ENCODE data around the gene CREBRF.
"Not testable (repeated sequence)": the region's sequence is repeated elsewhere in the genome, so short reads cannot be mapped to it uniquely, and the experiment has no call there.

The CREBRF gene, protein sequence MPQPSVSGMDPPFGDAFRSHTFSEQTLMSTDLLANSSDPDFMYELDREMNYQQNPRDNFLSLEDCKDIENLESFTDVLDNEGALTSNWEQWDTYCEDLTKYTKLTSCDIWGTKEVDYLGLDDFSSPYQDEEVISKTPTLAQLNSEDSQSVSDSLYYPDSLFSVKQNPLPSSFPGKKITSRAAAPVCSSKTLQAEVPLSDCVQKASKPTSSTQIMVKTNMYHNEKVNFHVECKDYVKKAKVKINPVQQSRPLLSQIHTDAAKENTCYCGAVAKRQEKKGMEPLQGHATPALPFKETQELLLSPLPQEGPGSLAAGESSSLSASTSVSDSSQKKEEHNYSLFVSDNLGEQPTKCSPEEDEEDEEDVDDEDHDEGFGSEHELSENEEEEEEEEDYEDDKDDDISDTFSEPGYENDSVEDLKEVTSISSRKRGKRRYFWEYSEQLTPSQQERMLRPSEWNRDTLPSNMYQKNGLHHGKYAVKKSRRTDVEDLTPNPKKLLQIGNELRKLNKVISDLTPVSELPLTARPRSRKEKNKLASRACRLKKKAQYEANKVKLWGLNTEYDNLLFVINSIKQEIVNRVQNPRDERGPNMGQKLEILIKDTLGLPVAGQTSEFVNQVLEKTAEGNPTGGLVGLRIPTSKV

DNA sequence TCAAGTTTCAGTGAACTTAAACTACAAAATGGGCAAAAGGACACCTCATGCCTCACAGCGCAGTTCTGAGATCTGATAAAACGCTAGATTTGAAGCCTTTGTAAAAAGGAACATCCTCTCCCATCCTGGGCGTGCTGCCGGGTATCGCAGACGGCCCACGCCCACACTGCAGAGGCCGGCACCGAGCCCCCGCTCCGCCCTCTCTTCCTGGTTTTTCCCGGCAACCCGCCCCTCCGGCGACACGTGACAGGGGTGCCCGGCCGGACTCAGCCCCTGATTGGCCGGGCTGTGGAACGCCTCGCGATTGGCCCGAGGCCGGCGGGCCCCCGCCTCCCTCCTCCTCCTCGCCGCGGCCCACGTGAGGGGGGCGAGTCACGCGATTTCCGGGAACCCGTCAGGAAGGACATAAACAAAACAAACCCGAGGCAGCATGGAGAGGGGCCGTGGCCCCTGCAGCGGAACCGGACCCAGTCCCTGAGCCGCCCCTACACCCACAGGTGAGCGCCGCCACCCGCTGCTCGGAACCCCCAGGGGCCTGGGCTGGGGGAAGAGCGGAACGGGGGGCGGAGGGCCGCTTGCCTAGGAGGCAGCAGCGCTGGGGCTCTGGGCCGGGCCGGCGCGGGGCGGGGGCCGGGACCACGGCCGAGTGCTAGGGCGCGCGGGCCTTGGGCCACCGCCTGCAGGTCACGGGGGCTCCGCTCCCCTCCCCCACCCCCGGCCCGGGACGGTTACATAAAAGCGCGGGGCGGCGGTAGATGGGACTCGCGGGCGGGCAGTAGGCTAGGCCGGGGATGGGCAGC, at the start of gene CREBRF:
Gene CREBRF, plus strand, starts transcription at position 370 of the 800 bp plus-strand sequence. CDS start 24,424 bp downstream, outside the sequence.
- peak; percentile 89 for DNase-seq (ENCODE audit: low read depth, low spot score)

DNA sequence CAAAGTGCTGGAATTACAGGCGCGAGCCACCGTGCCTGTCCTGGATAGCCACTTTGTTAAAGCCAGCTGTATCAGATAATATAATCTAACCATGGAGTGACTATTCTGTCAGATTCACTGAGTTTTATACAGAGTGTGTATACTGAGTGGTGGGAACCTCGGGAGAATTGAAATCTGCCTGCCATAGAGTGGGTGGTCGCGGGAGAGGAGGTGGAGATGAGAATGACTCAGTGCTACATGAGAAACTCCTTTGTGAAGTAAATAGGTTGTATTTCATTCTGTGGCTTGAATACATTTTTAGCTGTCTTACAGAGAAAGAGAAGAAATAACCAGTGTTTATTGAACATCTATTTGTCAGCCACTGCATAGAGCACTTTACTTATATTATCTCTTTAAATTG, 46.1 kb upstream of the CREBRF start:
- DNase-seq (ENCODE audit: low read depth, low spot score) = no peak

DNA sequence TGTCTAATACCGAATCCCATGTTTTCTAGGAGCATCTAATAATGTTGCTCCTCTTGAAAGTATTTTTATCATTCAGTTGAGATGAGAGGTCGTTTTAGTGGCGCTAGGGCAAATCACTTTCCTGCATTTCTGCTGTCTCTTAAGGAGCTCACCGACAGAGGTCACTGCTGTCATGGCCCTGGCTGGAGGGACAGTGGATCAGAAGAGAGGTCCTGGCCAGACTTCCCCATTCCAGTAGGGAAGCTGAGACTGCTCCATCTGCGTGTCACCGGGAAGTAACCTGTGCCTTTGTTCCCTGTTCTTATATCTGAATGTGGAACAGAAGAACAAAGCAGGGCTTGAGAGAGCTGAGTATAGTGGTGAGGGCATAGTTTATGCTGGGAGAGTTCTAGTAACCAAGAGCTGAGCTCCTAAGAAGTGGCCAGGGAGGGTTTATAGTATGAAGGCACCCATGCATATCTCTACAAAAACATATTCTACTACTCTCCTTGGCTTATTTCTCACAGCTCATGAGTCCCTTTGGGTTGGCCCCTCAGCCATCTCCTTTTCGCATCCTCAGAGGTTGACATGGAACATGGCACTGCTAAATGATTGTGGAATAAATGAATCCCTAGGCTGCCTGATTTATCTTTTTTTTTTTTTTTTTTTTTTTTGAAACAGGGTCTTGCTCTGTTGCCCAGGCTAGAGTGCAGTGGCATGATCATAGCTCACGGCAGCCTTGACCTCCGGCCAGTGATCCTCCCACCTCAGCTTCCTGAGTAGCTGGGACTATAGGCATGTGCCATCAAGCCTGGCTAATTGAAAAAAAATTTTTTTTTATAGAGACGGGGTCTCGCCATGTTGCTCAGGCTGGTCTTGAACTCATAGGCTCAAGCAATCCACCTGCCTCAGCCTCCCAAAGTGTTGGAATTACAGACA, 45.3 kb upstream of the CREBRF start:
- DNase-seq (ENCODE audit: low read depth, low spot score) = no peak

DNA sequence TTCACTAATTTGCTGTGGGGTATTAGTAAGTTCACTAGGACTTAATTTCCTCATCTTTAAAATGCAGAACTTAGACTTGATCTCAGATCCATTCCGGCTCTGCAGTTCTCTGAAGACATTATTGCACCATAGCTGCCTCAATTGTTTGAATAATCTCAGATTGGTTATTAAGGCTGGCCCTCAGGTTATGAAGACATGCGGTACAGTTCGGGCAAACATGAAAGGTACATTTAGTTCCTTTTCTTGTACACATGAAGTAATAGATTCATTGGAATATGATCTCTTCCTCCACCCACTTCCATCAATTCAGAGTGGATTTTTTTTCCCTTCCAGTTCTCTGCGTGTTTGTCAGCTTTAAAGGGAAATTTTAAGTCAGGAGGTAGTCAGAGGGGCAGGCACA, 44.6 kb upstream of the CREBRF start:
- DNase-seq (ENCODE audit: low read depth, low spot score) = no peak

DNA sequence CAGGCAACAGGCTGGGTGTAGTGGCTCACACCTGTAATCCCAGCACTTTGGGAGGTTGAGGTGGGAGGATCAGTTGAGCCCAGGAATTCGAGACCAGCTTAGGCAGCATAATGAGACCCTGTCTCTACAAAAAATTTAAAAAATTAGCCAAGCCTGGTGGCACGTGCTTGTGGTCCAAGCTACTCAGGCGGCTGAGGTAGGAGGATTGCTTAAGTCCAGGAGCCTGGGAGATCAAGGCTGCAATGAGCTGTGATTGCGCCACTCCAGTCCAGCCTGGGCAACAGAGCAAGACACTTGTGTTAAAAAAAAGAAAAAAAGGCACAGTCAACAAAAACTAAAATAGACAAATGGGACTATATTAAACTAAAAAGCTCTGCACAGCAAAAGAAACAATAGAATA, 43.3 kb upstream of the CREBRF start:
- no peak for DNase-seq (ENCODE audit: low read depth, low spot score)

DNA sequence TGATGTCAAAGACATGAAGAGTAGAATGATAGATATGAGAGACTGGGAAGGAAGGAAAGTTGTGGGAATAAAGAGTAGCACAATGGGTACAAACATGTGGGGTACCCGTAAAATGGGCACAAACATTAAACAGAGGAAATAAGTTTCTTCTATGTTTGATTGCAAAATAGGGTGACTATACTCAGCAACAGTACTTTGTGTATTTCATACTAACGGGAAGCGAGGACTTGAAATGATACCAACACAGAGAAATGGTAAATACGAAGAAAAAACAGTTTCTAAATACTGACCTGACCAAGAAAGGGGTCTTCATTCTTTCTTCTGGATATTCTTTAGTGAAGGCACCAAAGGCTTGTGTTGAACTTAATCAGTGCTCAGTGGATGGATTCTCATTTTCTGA, 41.5 kb upstream of the CREBRF start:
- DNase-seq (ENCODE audit: low read depth, low spot score) = no peak

DNA sequence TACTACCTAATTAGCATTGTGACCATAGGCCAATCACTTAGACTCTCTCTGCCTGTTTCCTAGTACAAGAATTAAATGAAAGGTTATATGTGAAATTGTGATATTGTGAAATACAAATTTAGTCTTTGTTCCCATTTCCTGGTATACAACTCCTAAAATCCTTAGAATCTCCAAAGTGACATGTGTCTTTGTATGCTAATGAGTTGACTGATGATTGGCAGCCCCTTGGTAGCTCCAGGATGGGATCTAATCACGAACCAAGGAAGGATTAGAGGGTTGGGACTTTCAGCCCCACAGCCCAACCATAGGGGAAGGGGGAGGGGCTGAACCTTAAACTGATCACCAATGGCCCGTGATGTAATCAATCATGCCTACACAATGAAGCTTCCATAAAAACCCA, 41.0 kb upstream of the CREBRF start:
- DNase-seq (ENCODE audit: low read depth, low spot score) = no peak

DNA sequence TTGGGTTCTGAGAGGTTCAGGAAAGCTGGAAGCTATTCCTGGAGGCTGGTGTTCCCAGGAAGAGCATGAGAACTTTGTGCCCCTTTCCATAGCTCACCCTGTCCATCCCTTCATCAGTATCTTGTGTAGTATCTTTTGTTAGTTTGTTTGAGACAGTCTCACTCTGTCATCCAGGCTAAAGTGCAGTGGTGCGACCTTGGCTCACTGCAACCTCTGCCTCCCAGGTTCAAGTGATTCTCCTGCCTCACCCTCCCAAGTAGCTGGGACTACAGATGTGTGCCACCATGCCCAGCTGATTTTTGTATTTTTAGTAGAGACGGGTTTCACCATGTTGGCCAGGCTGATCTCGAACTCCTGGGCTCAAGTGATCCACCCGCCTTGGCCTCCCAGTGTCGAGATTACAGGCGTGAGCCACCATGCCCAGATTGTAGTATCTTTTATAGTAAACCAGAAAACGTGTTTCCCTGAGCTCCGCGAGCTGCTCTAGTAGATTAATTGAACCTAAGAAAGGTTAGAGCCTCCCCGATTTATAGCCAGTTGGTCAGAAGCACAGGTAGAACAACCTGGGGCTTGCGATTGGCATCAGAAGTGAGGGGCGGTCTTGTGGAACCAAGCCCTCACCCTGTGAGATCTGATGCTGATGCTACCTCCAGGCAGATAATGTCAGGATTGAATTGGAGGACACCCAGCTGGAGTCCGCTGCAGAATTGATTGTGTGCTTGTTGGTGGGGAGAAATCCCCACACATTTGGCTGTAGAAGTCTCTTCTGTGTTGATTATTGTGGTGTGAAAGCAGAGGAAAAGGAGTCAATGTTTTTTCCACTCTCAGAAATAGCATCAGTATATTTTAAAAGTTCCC, 40.3 kb upstream of the CREBRF start:
- no peak for DNase-seq (ENCODE audit: low read depth, low spot score)

DNA sequence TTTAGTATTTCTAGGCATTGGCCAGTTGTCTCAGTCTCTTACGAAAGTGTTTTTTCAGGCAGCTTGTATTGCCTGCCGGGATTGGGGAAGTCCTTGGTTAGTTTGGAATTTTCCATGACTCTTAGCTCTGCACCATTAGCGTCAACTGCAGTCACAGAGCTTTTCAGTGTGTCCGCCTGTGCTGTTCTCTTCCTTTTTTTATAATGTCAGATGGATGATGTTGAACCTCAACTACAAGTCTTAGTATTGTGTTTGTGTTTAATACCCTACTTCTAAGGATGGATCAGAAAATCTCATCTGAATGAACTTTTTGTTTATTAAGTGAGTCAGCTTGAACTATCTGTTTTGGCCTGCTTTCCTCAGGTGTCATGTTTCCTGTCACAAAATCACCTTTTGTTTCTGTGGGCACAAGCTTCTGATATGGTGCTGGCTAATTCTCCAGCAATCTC, 39.5 kb upstream of the CREBRF start:
- DNase-seq (ENCODE audit: low read depth, low spot score) = no peak

DNA sequence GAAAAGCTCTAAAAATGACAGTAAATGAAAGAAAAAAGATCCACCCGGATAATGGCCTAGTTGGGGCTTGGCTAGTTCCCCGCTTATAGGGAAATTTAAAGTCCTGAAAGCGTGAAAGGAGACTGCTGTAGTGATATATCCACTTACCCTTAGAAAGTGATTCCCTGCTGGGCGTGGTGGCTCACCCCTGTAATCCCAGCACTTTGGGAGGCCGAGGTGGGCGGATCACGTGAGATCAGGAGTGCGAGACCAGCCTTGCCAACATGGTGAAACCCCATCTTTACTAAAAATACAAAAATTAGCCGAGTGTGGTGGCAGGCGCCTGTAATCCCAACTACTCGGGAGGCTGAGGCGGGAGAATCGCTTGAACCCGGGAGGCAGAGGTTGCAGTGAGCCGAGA, 39.1 kb upstream of the CREBRF start:
- DNase-seq (ENCODE audit: low read depth, low spot score) = not testable (repeated sequence)

DNA sequence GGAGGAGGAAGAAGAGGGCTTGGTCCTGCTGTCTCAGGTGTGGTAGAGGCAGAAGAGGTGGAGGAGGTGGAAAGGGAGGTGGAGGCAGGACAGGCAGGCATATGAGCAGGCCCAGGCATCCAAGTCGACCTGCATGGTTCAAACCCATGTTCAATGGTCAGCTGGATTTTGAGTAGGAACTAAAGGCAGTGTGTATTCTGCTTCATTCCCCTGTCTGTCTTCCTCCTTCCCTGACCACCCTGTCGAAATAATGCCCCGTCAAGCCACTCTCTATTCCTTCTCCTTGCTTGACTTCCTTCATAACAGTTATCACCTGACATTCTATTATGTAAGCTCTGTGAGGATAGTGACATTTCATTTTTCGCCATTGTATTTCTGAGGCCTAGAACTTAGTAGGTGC, 37.8 kb upstream of the CREBRF start:
- no peak for DNase-seq (ENCODE audit: low read depth, low spot score)

DNA sequence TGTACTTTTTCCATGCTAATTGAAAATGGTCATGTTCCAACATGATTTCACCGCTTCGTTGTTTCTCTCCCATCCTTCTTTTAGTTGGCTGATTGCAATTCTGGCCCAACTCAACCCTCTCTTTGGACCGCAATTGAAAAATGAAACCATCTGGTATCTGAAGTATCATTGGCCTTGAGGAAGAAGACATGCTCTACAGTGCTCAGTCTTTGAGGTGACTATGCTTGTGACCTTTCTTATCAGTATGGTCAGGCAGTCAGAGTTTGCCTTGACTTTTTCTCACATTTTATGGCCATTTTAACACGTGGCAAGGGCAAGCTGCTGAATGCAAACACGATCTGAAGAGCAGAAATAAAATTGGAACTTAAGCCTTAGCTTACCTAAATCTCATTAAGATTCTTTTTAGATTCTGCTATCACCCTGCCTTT, 36.0 kb upstream of the CREBRF start:
- DNase-seq (ENCODE audit: low read depth, low spot score) = no peak

DNA sequence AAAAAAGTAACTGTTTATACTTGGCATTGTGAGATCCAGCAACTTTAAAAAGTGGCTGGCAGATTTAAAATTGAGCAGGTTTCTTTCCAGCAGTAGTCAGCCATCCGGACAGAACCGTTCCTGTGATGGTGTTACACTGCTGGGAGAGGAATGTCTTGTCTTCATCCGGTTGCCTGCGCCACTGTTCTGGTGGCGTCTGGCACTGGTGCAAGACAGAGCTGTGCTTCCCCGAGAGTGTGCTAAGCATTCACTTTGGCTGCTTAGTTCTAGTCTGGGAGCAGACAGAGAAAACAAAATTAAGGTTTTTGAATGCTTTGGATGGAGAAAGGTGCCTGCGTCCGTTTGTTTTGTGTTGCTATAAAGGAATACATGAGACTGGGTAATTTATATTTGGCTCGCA, 35.5 kb upstream of the CREBRF start:
- no peak for DNase-seq (ENCODE audit: low read depth, low spot score)

DNA sequence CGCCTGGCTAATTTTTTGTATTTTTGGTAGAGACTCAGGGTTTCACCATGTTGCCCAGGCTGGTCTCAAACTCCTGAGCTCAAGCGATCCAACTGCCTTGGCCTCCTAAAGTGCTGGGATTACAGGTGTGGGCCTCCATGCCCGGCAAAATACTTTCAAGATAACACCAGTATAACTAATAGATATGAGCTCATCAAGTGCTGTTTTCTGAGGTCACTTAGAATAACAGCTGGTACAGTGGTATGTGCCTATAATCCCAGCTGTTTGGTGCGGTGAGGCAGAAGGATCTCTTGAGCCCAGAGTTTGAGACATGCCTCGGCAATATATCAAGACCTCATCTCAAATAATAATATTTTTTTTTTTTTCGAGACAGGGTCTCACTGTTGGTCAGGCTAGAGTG, 30.5 kb upstream of the CREBRF start:
- DNase-seq (ENCODE audit: low read depth, low spot score) = no peak

DNA sequence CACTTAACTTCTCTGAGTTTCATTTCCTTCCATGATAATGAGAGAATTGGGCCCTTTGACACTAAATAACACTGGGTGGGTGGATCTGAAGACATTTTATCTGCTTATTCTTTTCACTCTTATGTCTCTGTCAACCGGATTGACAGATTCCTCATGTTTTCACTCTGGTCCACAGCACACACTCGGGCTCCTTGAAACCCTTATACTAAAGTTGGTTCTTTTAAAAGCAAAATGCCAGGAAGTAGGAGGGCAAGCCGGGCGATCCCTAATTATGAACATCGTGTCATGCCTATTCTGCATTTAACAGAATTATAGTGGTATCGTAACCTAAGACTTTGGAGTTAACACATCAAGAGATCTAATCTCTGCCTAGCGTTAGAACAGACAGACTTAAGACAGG, 28.2 kb upstream of the CREBRF start:
- no peak for DNase-seq (ENCODE audit: low read depth, low spot score)

DNA sequence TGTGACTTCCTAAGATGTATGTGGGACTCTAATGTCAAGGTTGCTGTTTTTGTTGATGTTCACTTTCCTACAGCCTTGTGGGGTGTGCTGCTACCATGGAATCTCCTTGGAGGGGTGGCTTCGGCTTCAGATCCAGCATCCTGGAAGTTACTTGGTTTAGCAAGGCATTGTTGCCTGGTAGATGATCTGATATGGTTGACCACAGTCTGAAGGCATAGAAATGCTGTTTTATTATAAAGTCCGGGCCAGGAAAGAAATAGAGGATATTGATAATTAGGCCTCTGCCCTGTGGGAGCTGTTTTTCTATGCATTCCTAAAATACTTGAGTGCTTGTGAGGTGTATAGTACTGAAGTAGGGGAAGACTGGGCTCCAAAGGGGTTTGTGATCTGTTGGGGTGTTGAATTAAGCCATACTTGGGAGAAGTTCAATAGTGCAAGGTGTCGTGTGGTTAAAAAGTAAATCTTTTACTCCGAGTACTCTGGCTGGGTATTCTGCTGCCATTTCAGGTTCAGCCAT, 27.3 kb upstream of the CREBRF start:
- DNase-seq (ENCODE audit: low read depth, low spot score) = no peak

DNA sequence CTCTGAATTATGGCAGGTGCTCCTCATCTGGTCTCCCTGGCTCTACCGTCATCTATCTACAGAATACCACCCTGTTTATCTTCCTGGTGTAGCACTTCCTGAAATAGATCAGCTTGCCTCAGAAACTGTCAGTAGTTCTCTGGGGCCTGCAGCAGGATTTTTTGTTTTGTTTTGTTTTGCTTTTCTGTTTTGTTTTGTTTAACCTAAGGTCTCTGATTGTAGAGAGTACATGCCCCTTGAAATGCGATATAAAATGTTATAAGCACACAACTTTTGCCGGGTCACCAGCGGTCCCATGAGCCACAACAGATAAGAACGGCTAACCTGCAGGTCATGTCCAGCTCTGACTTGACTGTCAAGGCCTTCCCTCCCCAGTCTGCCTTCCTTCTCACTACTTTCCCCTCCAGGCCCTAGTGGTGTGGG, 26.6 kb upstream of the CREBRF start:
- DNase-seq (ENCODE audit: low read depth, low spot score) = no peak

DNA sequence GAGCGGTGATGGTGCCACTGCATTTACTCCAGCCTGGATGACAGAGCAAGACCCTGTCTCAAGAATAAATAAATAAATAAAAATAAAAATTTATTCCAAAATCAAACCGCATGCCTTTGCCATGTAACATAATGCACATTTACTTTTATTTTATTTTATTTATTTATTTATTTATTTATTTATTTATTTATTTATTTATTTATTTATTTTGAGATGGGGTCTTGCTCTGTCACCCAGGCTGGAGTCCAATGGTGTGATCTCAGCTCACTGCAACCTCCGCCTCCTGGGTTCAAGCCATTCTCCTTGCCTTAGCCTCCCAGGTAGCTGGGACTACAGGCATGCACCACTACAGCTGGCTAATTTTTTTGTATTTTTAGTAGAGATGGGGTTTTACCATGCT, 24.1 kb upstream of the CREBRF start:
- DNase-seq (ENCODE audit: low read depth, low spot score) = not testable (repeated sequence)

DNA sequence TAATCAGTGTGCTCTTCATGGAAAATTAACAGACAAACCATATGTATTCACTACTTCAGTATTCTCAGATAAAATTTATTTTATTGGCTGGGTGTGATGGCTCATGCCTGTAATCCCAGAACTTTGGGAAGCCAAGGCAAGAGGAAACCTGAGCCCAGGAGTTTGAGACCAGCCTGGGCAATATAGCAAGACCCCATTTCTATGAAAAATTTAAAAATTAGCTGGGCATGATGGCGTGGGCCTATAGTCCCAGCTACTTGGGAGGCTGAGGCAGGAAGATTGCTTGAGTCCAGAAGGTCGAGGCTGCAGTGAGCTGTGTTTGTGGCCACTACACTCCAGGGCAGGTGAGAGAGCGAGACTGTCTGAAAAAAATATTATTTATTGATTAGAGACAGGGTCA, 23.4 kb upstream of the CREBRF start:
- DNase-seq (ENCODE audit: low read depth, low spot score) = no peak

DNA sequence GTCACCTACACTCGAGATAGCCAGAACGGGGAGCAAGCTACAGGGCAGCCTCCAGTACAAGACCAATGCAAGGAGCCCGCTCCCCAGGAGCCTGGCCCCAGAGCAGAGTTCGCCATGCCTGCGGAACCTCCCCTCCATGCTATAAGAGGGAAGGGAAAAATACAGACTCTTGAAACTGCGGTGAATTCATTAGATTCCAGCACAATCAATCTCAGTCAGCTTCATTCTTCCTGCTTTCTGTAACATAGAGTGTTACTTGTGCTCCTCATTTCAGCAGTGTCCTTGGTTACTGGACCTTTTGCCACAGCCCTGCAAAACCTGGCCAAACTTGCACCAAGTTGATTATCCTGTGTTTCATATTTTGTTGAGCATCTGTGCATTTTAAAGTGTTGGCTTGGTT, 22.2 kb upstream of the CREBRF start:
- no peak for DNase-seq (ENCODE audit: low read depth, low spot score)

Data from smooth muscle cell of the brain vasculature (primary cell).